A549 (cell line): ENCODE results near the gene NXPH4. TPM values are rescaled to one million over a fixed set of nuclear protein-coding genes. Genes with fewer than 3 reads are reported as not detected.

Experiments used
- ATAC-seq, 2 experiments: fragments of 200-7000 bp in 1 of 2; fragments of >200 bp in 1 of 2; cut with Nextera tagmentation in 1 of 2; cut with Tn5 transposase in 1 of 2; 3 replicates each; pipeline versions ENCODE4 v1.8.0 to v1.9.1; 2018 to 2020; ENCODE audit warnings: mild to moderate bottlenecking in 1 of 2, moderate library complexity in 1 of 2
- CTCF ChIA-PET: fragments of 300-600 bp; sonication (Branson Sonifier 250); formaldehyde crosslinking; extraction: SDS; loops from one replicate; lab custom pipeline; 2021; ENCODE audit warnings: antibody characterized with exemption, inconsistent platforms; lab: Yijun Ruan, JAX
- POLR2A ChIA-PET: fragments of 350-600 bp; formaldehyde crosslinking; extraction: SDS; loops from one replicate; lab custom pipeline; 2021; ENCODE audit warnings: antibody characterized with exemption, inconsistent platforms; lab: Yijun Ruan, JAX
- DNase-seq, 2 experiments: peaks; one replicate each; pipeline versions ENCODE4 v3.0.0 to v3.0.0-alpha.2; 2011 to 2016; ENCODE audit warnings: low read depth in 1 of 2, low spot score in 1 of 2
- FAIRE-seq: peaks from 2 replicates; lab custom pipeline; 2011; peaks lifted over from hg19 to GRCh38; lab: Jason Lieb, UNC
- H3K27ac ChIP-seq, 2 experiments: fragments of >200 bp; sonication (Bioruptor Twin); formaldehyde crosslinking; 3 replicates each; pipeline ENCODE4 v1.5.1; 2016 to 2017
- H3K4me1 ChIP-seq: fragments of >200 bp; sonication (Bioruptor Twin); formaldehyde crosslinking; 3 replicates; pipeline ENCODE4 v1.6.1; 2016
- H3K4me2 ChIP-seq: fragments of >200 bp; sonication (Bioruptor Twin); formaldehyde crosslinking; 3 replicates; pipeline ENCODE4 v1.6.1; 2016
- H3K4me3 ChIP-seq: fragments of >200 bp; sonication (Bioruptor Twin); formaldehyde crosslinking; 3 replicates; pipeline ENCODE4 v1.5.1; 2016
- H3K9me3 ChIP-seq: fragments of >200 bp; sonication (Bioruptor Twin); formaldehyde crosslinking; 3 replicates; pipeline ENCODE4 v1.6.1; 2016
- CBX2 ChIP-seq: fragments of 200-600 bp; sonication (generic); IDR thresholded peaks from 2 replicates; pipeline ENCODE4 v1.6.1; 2016; ENCODE audit warnings: low read depth, mild to moderate bottlenecking, borderline replicate concordance
- CHD4 ChIP-seq: fragments of 200-600 bp; sonication (generic); IDR thresholded peaks from 2 replicates; pipeline ENCODE4 v1.6.1; 2016; ENCODE audit warnings: antibody characterized with exemption, mild to moderate bottlenecking, borderline replicate concordance
- EP300 ChIP-seq, 2 experiments: fragments of >200 bp; sonication (Bioruptor Twin); formaldehyde crosslinking; IDR thresholded peaks; 2 replicates in 1 of 2; 3 replicates in 1 of 2; pipeline ENCODE4 v1.6.1; 2016 to 2017
- ESRRA ChIP-seq: fragments of 150-350 bp; IDR thresholded peaks from 2 replicates; pipeline ENCODE4 v1.6.1; 2014; ENCODE audit warnings: mild to moderate bottlenecking, low read length, borderline replicate concordance
- FOSB ChIP-seq: fragments of 250-450 bp; sonication (Bioruptor Pico); IDR thresholded peaks from 2 replicates; pipeline ENCODE4 v1.5.0; 2020; ENCODE audit warnings: mild to moderate bottlenecking, moderate library complexity
- HOXA7 ChIP-seq: fragments of 250-450 bp; sonication (Bioruptor Pico); IDR thresholded peaks from 2 replicates; pipeline ENCODE4 v1.5.0; 2020; ENCODE audit warnings: mild to moderate bottlenecking, moderate library complexity
- HOXB13 ChIP-seq: fragments of 250-450 bp; sonication (Bioruptor Pico); IDR thresholded peaks from 2 replicates; pipeline ENCODE4 v1.5.0; 2020; ENCODE audit warnings: low read depth, mild to moderate bottlenecking, moderate library complexity
- HOXB5 ChIP-seq: fragments of 250-450 bp; sonication (Bioruptor Pico); IDR thresholded peaks from 2 replicates; pipeline ENCODE4 v1.5.0; 2020; ENCODE audit warnings: mild to moderate bottlenecking, moderate library complexity
- KDM1A ChIP-seq: fragments of 200-600 bp; sonication (generic); IDR thresholded peaks from 2 replicates; pipeline ENCODE4 v1.6.1; 2016; ENCODE audit warnings: low read depth, mild to moderate bottlenecking
- MAZ ChIP-seq: fragments of 150-350 bp; IDR thresholded peaks from 2 replicates; pipeline ENCODE4 v1.6.1; 2014; ENCODE audit warnings: antibody characterized with exemption, low read depth, low read length, borderline replicate concordance
- NPAS2 ChIP-seq: fragments of 250-450 bp; sonication (Bioruptor Pico); IDR thresholded peaks from 2 replicates; pipeline ENCODE4 v1.8.0; 2022; ENCODE audit warnings: mild to moderate bottlenecking, moderate library complexity, borderline replicate concordance
- POLR2A ChIP-seq: IDR thresholded peaks from 2 replicates; pipeline ENCODE4 v1.6.1; 2012; ENCODE audit warnings: mild to moderate bottlenecking, low read length
- SMC3 ChIP-seq: fragments of >200 bp; sonication (Bioruptor Twin); formaldehyde crosslinking; IDR thresholded peaks from 3 replicates; pipeline ENCODE4 v1.6.1; 2018; ENCODE audit warnings: inconsistent platforms
- TP53 ChIP-seq: fragments of 250-450 bp; sonication (Bioruptor Pico); IDR thresholded peaks from 2 replicates; pipeline ENCODE4 v1.5.0; 2021; ENCODE audit warnings: mild to moderate bottlenecking, moderate library complexity
- ZC3H11A ChIP-seq: fragments of 450-650 bp; IDR thresholded peaks from 2 replicates; pipeline ENCODE4 v1.6.1; 2014; ENCODE audit warnings: antibody characterized with exemption, mild to moderate bottlenecking
- ZFP36 ChIP-seq: fragments of 450-650 bp; IDR thresholded peaks from 2 replicates; pipeline ENCODE4 v1.6.1; 2014; ENCODE audit warnings: borderline replicate concordance; ENCODE audit not compliant: partially characterized antibody
- ZSCAN20 ChIP-seq: fragments of 250-450 bp; sonication (Bioruptor Pico); IDR thresholded peaks from 2 replicates; pipeline ENCODE4 v1.8.0; 2022; ENCODE audit warnings: mild to moderate bottlenecking, moderate library complexity
- WGBS: methylation state at CpG from one replicate; pipeline ENCODE4 v1.1.6; 2017; ENCODE audit errors: missing lambda C conversion rate; 5-methylcytosine and 5-hydroxymethylcytosine counted together
- polyA plus RNA-seq, 4 experiments: library from polyadenylated mRNA; depleted of rRNA in 3 of 4; stranded (reverse); fragments of >200 nt; fragmentation: RNase III in 1 of 4; extraction: RNeasy Plus Mini Kit Qiagen cat#74134 plus additional on column Dnase treatment in 1 of 4; gene quantifications; 2 replicates in 3 of 4; 3 replicates in 1 of 4; pipeline ENCODE4 v1.2.3, GENCODE V29; 2011 to 2017
- TF ChIP-seq, protein P1 (sequence below): IDR thresholded peaks from 2 replicates; pipeline ENCODE4 v1.6.1; 2012
- TF ChIP-seq, protein P2 (sequence below): fragments of >200 bp; sonication (Bioruptor Twin); formaldehyde crosslinking; IDR thresholded peaks from 3 replicates; pipeline ENCODE4 v1.5.1; 2016
- TF ChIP-seq, protein P3 (sequence below): IDR thresholded peaks from 2 replicates; pipeline ENCODE4 v1.6.1; 2012; ENCODE audit warnings: low read depth, borderline replicate concordance
- TF ChIP-seq, protein P4 (sequence below): fragments of 250-450 bp; sonication (Bioruptor Pico); IDR thresholded peaks from 2 replicates; pipeline ENCODE4 v1.5.0; 2021; ENCODE audit warnings: mild to moderate bottlenecking, moderate library complexity, borderline replicate concordance
- TF ChIP-seq, protein P5 (sequence below): fragments of 450-650 bp; IDR thresholded peaks from 2 replicates; pipeline ENCODE4 v1.6.1; 2014; ENCODE audit warnings: antibody characterized with exemption
- TF ChIP-seq, protein P6 (sequence below): fragments of 200-600 bp; sonication (generic); IDR thresholded peaks from 2 replicates; pipeline ENCODE4 v1.6.1; 2016; ENCODE audit warnings: antibody characterized with exemption, mild to moderate bottlenecking, moderate library complexity

Gene NXPH4
- polyA plus RNA-seq, 2 of the 4 experiments (the other 2 are of a cell fraction), result 0.52 to 3.5 TPM

DNA sequence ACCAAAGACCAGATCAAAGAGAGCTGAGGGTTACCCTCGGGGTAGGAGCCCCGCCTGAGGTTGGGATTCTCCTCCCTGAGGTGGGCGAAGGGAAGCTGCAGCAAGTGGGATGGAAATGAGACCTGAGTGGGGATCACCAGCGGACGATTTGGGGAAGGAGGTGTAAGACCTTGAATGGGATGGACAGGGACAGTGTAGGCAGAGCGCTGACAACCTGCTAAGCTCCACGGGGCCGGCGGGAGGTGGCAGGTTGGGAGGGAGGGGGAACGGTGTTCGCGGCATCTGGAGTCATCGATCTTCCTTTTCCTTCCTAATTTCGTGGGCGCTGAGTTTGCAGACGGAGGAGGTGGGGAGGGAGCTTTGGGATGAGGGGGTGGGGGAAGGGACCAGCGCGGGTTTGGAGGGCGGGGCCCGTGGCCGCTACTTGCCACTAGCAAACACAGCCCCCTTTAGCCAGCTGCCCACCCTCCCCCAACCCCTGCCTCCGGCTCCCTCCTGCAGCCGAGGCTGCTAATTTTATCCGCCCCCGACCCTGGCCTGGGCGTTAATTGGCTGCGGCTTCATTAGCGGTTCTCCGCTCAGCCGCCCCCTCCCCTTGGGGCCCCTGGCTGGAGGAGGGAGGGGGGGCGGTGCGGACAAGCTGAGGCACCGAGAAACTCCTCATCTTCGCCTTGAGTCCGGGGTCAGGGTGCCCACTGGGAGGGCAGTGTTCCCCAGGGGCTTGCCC is 10.2 kb downstream of the NXPH4 start:
- no peak overlapping the region for H3K4me2 ChIP-seq
- ATAC-seq, result no peak
- FAIRE-seq, result no peak
- TF ChIP-seq TP53 (CRISPR knock-in tag) (no peak), MAZ (no peak), EP300 (IDR thresholded peaks at IDR 0.05) (no peak), CBX2 (no peak), HOXB5 (CRISPR knock-in tag) (no peak)
- TF ChIP-seq, protein P1, sequence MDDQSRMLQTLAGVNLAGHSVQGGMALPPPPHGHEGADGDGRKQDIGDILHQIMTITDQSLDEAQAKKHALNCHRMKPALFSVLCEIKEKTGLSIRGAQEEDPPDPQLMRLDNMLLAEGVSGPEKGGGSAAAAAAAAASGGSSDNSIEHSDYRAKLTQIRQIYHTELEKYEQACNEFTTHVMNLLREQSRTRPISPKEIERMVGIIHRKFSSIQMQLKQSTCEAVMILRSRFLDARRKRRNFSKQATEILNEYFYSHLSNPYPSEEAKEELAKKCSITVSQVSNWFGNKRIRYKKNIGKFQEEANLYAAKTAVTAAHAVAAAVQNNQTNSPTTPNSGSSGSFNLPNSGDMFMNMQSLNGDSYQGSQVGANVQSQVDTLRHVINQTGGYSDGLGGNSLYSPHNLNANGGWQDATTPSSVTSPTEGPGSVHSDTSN, result no peak
- TF ChIP-seq, protein P2, sequence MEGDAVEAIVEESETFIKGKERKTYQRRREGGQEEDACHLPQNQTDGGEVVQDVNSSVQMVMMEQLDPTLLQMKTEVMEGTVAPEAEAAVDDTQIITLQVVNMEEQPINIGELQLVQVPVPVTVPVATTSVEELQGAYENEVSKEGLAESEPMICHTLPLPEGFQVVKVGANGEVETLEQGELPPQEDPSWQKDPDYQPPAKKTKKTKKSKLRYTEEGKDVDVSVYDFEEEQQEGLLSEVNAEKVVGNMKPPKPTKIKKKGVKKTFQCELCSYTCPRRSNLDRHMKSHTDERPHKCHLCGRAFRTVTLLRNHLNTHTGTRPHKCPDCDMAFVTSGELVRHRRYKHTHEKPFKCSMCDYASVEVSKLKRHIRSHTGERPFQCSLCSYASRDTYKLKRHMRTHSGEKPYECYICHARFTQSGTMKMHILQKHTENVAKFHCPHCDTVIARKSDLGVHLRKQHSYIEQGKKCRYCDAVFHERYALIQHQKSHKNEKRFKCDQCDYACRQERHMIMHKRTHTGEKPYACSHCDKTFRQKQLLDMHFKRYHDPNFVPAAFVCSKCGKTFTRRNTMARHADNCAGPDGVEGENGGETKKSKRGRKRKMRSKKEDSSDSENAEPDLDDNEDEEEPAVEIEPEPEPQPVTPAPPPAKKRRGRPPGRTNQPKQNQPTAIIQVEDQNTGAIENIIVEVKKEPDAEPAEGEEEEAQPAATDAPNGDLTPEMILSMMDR, result no peak
- 81% methylated on average over 34 of the region's 35 CpGs for WGBS
- no peaks in the 10 kb centered on the region for H3K9me3 ChIP-seq
- H3K4me1 ChIP-seq, result peaks cover 12% of the 10 kb centered on the region; the same call in 2 of the 3 replicates
- no peak overlapping the region for H3K27ac ChIP-seq
- ChIA-PET POLR2A (no interaction called here), CTCF (interaction anchor here (0.8 to 26.5 kb wide), 8 partner anchors 9 to 232 kb away, joined by 3 to 615 read pairs (median 4); partner anchors contain the start of gene NXPH4)
- no peak overlapping the region for H3K4me3 ChIP-seq
- no peak for DNase-seq

DNA sequence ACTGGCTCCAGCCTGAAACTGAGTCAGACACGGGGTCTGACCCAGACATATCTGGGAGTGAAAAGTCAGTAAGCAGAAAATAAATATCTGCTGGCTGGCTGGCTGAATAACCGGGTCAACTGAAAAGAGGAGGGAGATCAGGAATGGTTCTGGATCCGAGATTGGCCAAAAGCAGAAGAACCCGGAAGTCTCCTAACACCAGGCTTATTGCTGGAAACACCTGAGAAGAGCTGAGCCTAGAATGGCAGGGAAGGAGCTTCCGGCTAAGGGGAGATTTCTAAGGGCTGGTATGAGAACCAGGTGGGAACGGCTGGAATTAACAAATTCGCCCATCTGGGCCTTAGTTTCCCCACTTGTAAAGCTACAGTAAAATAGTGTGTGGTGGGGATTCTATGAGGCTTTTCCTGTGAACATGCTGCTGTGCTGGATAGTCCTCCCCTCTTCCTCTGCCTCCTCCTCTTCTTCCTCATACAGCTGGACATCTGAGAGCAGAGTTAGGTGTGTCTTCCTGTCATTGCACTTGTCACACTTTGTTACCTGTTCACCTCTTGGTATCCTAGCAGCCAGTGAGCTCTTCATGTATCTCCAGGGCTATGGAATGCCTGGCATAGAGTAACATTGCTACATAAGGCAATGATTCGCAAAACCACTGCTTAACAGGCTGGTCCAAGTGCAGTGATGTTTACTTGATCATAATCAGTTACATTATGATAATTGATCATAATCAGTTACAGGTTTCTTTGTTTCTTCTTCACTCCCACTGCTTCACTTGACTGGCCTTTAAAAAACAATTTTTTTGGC is 10.9 kb downstream of the NXPH4 start:
- Histone ChIP-seq H3K27ac (no peak overlapping the region), H3K4me3 (no peak overlapping the region), H3K4me2 (no peak overlapping the region), H3K4me1 (peaks cover 12% of the 10 kb centered on the region; the same call in 2 of the 3 replicates), H3K9me3 (no peaks in the 10 kb centered on the region)
- no peak for DNase-seq
- ATAC-seq, result no peak
- WGBS, result 70% methylated on average over 7 of the region's 8 CpGs
- ChIA-PET CTCF (interaction anchor here (0.7 to 26.5 kb wide), 7 partner anchors 8 to 225 kb away, joined by 3 to 615 read pairs (median 4); partner anchors contain the start of gene NXPH4), POLR2A (no interaction called here)
- FAIRE-seq, result no peak
- TF ChIP-seq, protein P3, sequence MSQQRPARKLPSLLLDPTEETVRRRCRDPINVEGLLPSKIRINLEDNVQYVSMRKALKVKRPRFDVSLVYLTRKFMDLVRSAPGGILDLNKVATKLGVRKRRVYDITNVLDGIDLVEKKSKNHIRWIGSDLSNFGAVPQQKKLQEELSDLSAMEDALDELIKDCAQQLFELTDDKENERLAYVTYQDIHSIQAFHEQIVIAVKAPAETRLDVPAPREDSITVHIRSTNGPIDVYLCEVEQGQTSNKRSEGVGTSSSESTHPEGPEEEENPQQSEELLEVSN, result no peak
- TF ChIP-seq SMC3, result no peak
- TF ChIP-seq CHD4, result no peak
- TF ChIP-seq HOXA7 (CRISPR knock-in tag), result no peak
- TF ChIP-seq FOSB (CRISPR knock-in tag), result no peak
- no peak for TF ChIP-seq ZFP36
- no peak for TF ChIP-seq HOXB13 (CRISPR knock-in tag)
- TF ChIP-seq ZSCAN20 (CRISPR knock-in tag), result no peak
- TF ChIP-seq, protein P4, sequence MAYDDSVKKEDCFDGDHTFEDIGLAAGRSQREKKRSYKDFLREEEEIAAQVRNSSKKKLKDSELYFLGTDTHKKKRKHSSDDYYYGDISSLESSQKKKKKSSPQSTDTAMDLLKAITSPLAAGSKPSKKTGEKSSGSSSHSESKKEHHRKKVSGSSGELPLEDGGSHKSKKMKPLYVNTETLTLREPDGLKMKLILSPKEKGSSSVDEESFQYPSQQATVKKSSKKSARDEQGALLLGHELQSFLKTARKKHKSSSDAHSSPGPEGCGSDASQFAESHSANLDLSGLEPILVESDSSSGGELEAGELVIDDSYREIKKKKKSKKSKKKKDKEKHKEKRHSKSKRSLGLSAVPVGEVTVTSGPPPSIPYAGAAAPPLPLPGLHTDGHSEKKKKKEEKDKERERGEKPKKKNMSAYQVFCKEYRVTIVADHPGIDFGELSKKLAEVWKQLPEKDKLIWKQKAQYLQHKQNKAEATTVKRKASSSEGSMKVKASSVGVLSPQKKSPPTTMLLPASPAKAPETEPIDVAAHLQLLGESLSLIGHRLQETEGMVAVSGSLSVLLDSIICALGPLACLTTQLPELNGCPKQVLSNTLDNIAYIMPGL (CRISPR knock-in tag), result no peak
- TF ChIP-seq ZC3H11A, result no peak
- no peak for TF ChIP-seq ESRRA
- no peak for TF ChIP-seq POLR2A
- no peak for TF ChIP-seq KDM1A
- TF ChIP-seq, protein P5, sequence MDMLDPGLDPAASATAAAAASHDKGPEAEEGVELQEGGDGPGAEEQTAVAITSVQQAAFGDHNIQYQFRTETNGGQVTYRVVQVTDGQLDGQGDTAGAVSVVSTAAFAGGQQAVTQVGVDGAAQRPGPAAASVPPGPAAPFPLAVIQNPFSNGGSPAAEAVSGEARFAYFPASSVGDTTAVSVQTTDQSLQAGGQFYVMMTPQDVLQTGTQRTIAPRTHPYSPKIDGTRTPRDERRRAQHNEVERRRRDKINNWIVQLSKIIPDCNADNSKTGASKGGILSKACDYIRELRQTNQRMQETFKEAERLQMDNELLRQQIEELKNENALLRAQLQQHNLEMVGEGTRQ, result no peak
- TF ChIP-seq, protein P6, sequence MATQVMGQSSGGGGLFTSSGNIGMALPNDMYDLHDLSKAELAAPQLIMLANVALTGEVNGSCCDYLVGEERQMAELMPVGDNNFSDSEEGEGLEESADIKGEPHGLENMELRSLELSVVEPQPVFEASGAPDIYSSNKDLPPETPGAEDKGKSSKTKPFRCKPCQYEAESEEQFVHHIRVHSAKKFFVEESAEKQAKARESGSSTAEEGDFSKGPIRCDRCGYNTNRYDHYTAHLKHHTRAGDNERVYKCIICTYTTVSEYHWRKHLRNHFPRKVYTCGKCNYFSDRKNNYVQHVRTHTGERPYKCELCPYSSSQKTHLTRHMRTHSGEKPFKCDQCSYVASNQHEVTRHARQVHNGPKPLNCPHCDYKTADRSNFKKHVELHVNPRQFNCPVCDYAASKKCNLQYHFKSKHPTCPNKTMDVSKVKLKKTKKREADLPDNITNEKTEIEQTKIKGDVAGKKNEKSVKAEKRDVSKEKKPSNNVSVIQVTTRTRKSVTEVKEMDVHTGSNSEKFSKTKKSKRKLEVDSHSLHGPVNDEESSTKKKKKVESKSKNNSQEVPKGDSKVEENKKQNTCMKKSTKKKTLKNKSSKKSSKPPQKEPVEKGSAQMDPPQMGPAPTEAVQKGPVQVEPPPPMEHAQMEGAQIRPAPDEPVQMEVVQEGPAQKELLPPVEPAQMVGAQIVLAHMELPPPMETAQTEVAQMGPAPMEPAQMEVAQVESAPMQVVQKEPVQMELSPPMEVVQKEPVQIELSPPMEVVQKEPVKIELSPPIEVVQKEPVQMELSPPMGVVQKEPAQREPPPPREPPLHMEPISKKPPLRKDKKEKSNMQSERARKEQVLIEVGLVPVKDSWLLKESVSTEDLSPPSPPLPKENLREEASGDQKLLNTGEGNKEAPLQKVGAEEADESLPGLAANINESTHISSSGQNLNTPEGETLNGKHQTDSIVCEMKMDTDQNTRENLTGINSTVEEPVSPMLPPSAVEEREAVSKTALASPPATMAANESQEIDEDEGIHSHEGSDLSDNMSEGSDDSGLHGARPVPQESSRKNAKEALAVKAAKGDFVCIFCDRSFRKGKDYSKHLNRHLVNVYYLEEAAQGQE, result no peak
- TF ChIP-seq NPAS2, result no peak
